HFF-Myc (cell line): ENCODE results near the gene SLC66A2.

Experiments
- DNase-seq: peaks from one replicate; pipeline ENCODE4 v3.0.0-alpha.2; 2011; ENCODE audit warnings: low read depth; ENCODE audit errors: extremely low read depth
- H3K4me3 ChIP-seq: replicated peaks from 2 replicates; pipeline ENCODE4 v1.5.1; 2011; ENCODE audit warnings: low read depth, mild to moderate bottlenecking, control low read depth, low read length
- CTCF ChIP-seq: IDR thresholded peaks from 2 replicates; pipeline ENCODE4 v1.5.1; 2012; ENCODE audit warnings: mild to moderate bottlenecking, low read depth, low read length, control low read depth; ENCODE audit errors: missing control alignments

Gene SLC66A2

GRCh38 chr18:79919089-79919488 lies 32.4 kb downstream of the SLC66A2 start:
- no peak for DNase-seq
- H3K4me3 ChIP-seq, result no peak overlapping the region
- no peak for TF ChIP-seq CTCF

GRCh38 chr18:79918615-79919011 lies 32.8 kb downstream of the SLC66A2 start:
- no peak for DNase-seq
- no peak for TF ChIP-seq CTCF
- H3K4me3 ChIP-seq, result no peak overlapping the region

- no peak overlapping the region for H3K4me3 ChIP-seq
- DNase-seq, result no peak
- no peak for TF ChIP-seq CTCF
Observed at GRCh38 chr18:79917853-79918614, 33.4 kb downstream of the SLC66A2 start.

DNA sequence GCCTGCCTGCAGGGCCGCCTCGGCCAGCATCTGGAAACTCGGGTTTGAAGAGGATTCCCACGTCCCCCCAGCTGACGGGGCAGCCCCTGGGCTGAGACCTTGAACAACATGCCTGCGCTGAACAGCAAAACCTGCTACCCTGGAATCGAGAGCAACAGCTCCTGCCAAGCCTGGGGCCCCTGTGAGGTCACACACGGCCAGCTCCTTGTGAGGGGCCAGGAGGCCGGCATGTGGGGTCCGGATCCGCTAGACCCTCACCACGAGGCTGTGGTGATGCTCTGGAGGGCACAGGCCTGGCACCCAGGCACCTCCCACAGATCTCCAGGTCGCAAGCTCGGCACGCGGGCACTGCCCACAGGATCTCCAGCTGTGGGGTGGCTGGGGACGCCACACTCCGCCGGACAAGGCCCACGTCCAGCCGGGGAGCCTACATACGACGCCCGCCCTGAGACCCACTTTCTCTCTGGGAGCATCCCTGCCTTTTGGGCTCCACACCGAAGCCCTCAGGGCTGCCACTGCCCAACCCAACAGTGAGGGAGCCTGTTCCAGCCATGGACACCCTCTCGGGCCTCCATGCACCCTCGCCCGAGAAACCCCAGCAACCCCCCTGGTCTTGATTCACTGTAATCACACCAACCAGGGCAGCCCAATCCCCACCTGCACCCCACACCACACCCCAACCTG lies 34.1 kb downstream of the SLC66A2 start:
- DNase-seq, result no peak
- no peak for TF ChIP-seq CTCF

DNA sequence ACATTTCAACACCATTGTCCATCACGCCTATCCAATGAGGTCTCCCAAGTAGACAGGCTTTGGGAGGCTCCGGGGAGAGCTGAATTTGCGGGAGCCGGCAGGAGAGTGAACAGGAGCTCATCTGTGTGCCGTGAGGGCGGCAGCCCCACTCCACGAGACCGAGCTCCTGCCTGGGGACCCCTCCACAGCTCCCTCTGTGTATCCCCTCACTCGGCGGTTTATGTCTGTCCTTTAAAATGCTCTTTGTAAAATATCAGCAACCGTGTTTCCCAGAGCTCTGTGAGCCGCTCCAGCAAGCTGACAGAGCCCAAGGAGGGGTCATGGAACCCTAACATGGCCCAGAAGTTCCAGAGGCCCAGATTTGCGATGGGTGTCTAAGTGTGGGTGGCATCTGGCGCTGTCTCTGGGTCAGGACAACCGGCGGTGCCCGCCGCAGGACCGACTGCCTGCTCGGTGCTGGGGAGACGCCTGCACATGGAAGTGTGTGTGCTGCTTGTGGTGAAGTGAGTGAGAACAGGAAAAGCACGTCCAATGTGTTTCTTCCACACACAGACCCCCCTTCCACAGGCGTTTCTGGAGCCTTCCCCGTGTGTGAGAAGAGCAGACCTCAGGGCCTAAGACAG lies 34.8 kb downstream of the SLC66A2 start:
- TF ChIP-seq CTCF, result no peak
- no peak for DNase-seq
- no peak overlapping the region for H3K4me3 ChIP-seq

More for the DNA sequence above, 34.1 kb downstream of the SLC66A2 start:
- H3K4me3 ChIP-seq, result no peak overlapping the region

DNA sequence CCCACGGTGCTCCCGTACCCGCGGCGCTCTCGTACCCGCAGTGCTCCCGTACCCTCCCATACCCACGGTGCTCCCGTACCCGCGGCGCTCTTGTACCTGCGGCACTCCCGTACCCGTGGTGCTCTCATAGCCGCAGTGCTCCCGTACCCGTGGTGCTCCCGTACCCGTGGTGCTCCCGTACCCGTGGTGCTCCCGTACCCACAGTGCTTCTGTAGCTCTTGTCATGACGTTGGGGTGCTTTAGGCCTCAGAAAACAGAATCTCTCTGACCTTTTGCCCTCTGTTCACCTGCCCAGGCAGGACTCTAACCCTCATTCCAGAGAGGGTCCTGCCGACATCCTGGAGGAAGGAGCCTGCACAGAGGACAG lies 35.3 kb downstream of the SLC66A2 start:
- TF ChIP-seq CTCF, result no peak
- no peak for DNase-seq

More for the DNA sequence above, 35.3 kb downstream of the SLC66A2 start:
- H3K4me3 ChIP-seq, result no peak overlapping the region
